NB4 (cell line): Measurements from ENCODE around the gene VEPH1.

Experiments
- CTCF ChIP-seq: IDR thresholded peaks from one replicate; pipeline ENCODE4 v1.5.1; 2012; ENCODE audit warnings: low read depth, low read length
- MAX ChIP-seq: IDR thresholded peaks from 2 replicates; pipeline ENCODE4 v1.6.1; 2011; ENCODE audit warnings: low read depth, low read length
- MYC ChIP-seq: IDR thresholded peaks from 2 replicates; pipeline ENCODE4 v1.6.1; 2011; ENCODE audit warnings: low read depth, low read length
- POLR2A ChIP-seq: IDR thresholded peaks from 2 replicates; pipeline ENCODE4 v1.6.1; 2011; ENCODE audit warnings: mild to moderate bottlenecking; ENCODE audit not compliant: insufficient read length; ENCODE audit errors: extremely low read depth

GRCh38 chr3:157540656-157541055 is 37.4 kb upstream of the VEPH1 start:
- TF ChIP-seq MYC (no peak), CTCF (no peak), POLR2A (no peak), MAX (no peak)
